ENCODE measurements around the gene AUTS2.

AUTS2 gene

GRCh38 chr7:70457883-70458680, 859.8 kb downstream of the AUTS2 start:
- DNase-seq (ENCODE audit: low read depth) = no peak
- no peak overlapping the region for H3K4me3 ChIP-seq (ENCODE audit: low read depth, low read length)
- TF ChIP-seq CTCF (IDR thresholded peaks at IDR 0.05; ENCODE audit: insufficient read depth, low read depth, low read length, missing control alignments) = no peak

- TF ChIP-seq CTCF (IDR thresholded peaks at IDR 0.05; ENCODE audit: insufficient read depth, low read depth, low read length, missing control alignments) = no peak
- no peak overlapping the region for H3K4me3 ChIP-seq (ENCODE audit: low read depth, low read length)
- no peak for DNase-seq (ENCODE audit: low read depth)
Measured at GRCh38 chr7:70458745-70459144, 860.5 kb downstream of the AUTS2 start.

- no peak overlapping the region for H3K4me3 ChIP-seq (ENCODE audit: low read depth, low read length)
- DNase-seq (ENCODE audit: low read depth) = no peak
- TF ChIP-seq CTCF (IDR thresholded peaks at IDR 0.05; ENCODE audit: insufficient read depth, low read depth, low read length, missing control alignments) = no peak
Measured at GRCh38 chr7:70459546-70459945, 861.3 kb downstream of the AUTS2 start.

- no peak for TF ChIP-seq CTCF (IDR thresholded peaks at IDR 0.05; ENCODE audit: insufficient read depth, low read depth, low read length, missing control alignments)
Measured at GRCh38 chr7:70460071-70460470, 861.8 kb downstream of the AUTS2 start.

GRCh38 chr7:70460562-70460961, 862.3 kb downstream of the AUTS2 start:
- TF ChIP-seq CTCF (IDR thresholded peaks at IDR 0.05; ENCODE audit: insufficient read depth, low read depth, low read length, missing control alignments) = no peak
- DNase-seq (ENCODE audit: low read depth) = no peak
- H3K4me3 ChIP-seq (ENCODE audit: low read depth, low read length) = no peak overlapping the region

More at GRCh38 chr7:70460071-70460470, 861.8 kb downstream of the AUTS2 start:
- DNase-seq (ENCODE audit: low read depth) = no peak
- H3K4me3 ChIP-seq (ENCODE audit: low read depth, low read length) = no peak overlapping the region

- H3K4me3 ChIP-seq (ENCODE audit: low read depth, low read length) = no peak overlapping the region
- TF ChIP-seq CTCF (IDR thresholded peaks at IDR 0.05; ENCODE audit: insufficient read depth, low read depth, low read length, missing control alignments) = no peak
- no peak for DNase-seq (ENCODE audit: low read depth)
Measured at GRCh38 chr7:70463352-70463938, 865.2 kb downstream of the AUTS2 start.
